Measurements from ENCODE around the gene GTF2H1. TPM values are rescaled to one million over a fixed set of nuclear protein-coding genes. Genes with fewer than 3 reads are reported as not detected.
"Not testable (repeated sequence)": the region's sequence is repeated elsewhere in the genome, so short reads cannot be mapped to it uniquely, and the experiment has no call there.

Gene GTF2H1
- total RNA-seq, 1 donor from 2014 or later = 26.5 TPM

DNA sequence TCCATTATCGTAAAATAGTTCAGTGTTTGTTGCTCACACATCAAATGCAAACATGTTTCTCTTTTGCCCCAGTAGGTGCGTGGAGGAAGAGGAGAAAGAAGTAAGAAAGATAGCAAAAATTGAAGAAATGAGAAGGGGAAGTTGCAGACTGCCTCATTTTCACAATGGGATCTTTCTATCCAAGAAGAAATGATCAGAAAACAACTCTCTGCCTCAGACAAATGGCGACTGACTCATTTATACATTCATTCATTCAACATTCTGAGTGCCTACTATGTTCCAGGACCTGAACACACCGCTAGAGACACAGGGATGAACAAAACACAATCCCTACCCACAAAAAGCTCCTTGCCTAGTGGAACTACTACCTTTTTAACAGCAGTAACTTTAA is 794 bp upstream of the GTF2H1 start:
- DNase-seq = no peak
- Mint-ChIP-seq H3K4me3 (ENCODE audit: unreplicated experiment) (peak overlapping the region; percentile 93), H3K27ac (ENCODE audit: unreplicated experiment) (peak overlapping the region; percentile 96), H3K27me3 (ENCODE audit: unreplicated experiment) (peaks cover 3% of the 10 kb centered on the region), H3K36me3 (ENCODE audit: unreplicated experiment) (no peaks in the 10 kb centered on the region), H3K9me3 (ENCODE audit: unreplicated experiment) (peaks cover 7% of the 10 kb centered on the region), H3K4me1 (ENCODE audit: low read depth, unreplicated experiment) (peaks cover 14% of the 10 kb centered on the region)
- TF ChIP-seq, protein P1, sequence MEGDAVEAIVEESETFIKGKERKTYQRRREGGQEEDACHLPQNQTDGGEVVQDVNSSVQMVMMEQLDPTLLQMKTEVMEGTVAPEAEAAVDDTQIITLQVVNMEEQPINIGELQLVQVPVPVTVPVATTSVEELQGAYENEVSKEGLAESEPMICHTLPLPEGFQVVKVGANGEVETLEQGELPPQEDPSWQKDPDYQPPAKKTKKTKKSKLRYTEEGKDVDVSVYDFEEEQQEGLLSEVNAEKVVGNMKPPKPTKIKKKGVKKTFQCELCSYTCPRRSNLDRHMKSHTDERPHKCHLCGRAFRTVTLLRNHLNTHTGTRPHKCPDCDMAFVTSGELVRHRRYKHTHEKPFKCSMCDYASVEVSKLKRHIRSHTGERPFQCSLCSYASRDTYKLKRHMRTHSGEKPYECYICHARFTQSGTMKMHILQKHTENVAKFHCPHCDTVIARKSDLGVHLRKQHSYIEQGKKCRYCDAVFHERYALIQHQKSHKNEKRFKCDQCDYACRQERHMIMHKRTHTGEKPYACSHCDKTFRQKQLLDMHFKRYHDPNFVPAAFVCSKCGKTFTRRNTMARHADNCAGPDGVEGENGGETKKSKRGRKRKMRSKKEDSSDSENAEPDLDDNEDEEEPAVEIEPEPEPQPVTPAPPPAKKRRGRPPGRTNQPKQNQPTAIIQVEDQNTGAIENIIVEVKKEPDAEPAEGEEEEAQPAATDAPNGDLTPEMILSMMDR (IDR thresholded peaks at IDR 0.05; ENCODE audit: partially characterized antibody, unreplicated experiment) = no peak

DNA sequence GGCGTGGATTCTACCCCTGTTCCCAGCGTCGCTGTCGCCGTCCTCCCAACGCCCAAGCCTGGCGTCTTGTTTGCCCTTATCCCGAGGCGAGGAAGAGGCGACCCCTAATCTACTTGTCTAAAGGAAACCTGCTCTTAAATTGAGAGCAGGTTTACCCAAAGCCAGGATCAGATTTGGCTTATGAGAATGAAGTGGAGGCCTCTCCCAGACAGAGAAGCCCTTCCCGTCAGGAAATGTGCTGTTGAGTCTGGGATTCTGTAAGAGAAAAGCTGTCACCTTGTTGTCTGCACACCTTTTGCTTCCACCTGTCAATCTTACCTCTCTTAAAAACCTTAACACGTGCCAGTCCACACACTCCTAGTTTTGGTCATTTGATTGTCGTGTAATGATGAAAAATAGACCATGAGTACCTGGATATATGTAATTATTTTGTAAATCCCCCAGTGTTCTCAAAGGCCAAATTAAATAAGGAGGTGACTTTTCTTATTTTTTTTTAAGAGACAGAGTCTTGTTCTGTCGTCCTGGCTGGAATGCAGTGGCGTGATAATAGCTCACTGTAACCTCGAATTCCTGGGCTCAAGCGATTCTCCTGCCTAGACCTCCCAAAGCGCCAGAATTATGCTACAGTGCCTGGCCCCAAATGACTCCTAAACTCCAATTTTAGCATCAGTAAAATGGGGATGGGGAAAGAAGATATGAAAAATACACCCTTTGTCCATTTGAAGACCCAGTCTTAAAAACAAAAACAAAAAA is 627 bp downstream of the GTF2H1 start:
- H3K27ac Mint-ChIP-seq (ENCODE audit: unreplicated experiment) = peak overlapping the region; percentile 12
- H3K27me3 Mint-ChIP-seq (ENCODE audit: unreplicated experiment) = peaks cover 3% of the 10 kb centered on the region
- H3K4me1 Mint-ChIP-seq (ENCODE audit: low read depth, unreplicated experiment) = peaks cover 14% of the 10 kb centered on the region
- no peak for DNase-seq
- H3K9me3 Mint-ChIP-seq (ENCODE audit: unreplicated experiment) = peaks cover 7% of the 10 kb centered on the region
- TF ChIP-seq, protein P1 (IDR thresholded peaks at IDR 0.05; ENCODE audit: partially characterized antibody, unreplicated experiment) = no peak
- no peaks in the 10 kb centered on the region for H3K36me3 Mint-ChIP-seq (ENCODE audit: unreplicated experiment)
- H3K4me3 Mint-ChIP-seq (ENCODE audit: unreplicated experiment) = peak overlapping the region; percentile 93

GRCh38 chr11:18323881-18324280 is 1.5 kb downstream of the GTF2H1 start:
- H3K36me3 Mint-ChIP-seq (ENCODE audit: unreplicated experiment); H3K27me3 Mint-ChIP-seq (ENCODE audit: unreplicated experiment); H3K27ac Mint-ChIP-seq (ENCODE audit: unreplicated experiment); DNase-seq; H3K9me3 Mint-ChIP-seq (ENCODE audit: unreplicated experiment): not testable (repeated sequence)
- Mint-ChIP-seq H3K4me3 (ENCODE audit: unreplicated experiment) (peak overlapping the region; percentile 93), H3K4me1 (ENCODE audit: low read depth, unreplicated experiment) (peaks cover 14% of the 10 kb centered on the region)

GRCh38 chr11:18324381-18324780 is 2.0 kb downstream of the GTF2H1 start:
- Mint-ChIP-seq H3K4me3 (ENCODE audit: unreplicated experiment) (peak overlapping the region; percentile 48), H3K27me3 (ENCODE audit: unreplicated experiment) (peaks cover 3% of the 10 kb centered on the region), H3K9me3 (ENCODE audit: unreplicated experiment) (peaks cover 7% of the 10 kb centered on the region), H3K4me1 (ENCODE audit: low read depth, unreplicated experiment) (peaks cover 10% of the 10 kb centered on the region), H3K36me3 (ENCODE audit: unreplicated experiment) (no peaks in the 10 kb centered on the region), H3K27ac (ENCODE audit: unreplicated experiment) (no peak overlapping the region)
- TF ChIP-seq, protein P1 (IDR thresholded peaks at IDR 0.05; ENCODE audit: partially characterized antibody, unreplicated experiment) = no peak
- no peak for DNase-seq

GRCh38 chr11:18329196-18329870 is 7.0 kb downstream of the GTF2H1 start:
- H3K27me3 Mint-ChIP-seq (ENCODE audit: unreplicated experiment) = peaks cover 2% of the 10 kb centered on the region
- TF ChIP-seq, protein P1 (IDR thresholded peaks at IDR 0.05; ENCODE audit: partially characterized antibody, unreplicated experiment) = no peak
- no peaks in the 10 kb centered on the region for H3K9me3 Mint-ChIP-seq (ENCODE audit: unreplicated experiment)
- no peak for DNase-seq
- no peak overlapping the region for H3K27ac Mint-ChIP-seq (ENCODE audit: unreplicated experiment)
- no peaks in the 10 kb centered on the region for H3K36me3 Mint-ChIP-seq (ENCODE audit: unreplicated experiment)
- H3K4me3 Mint-ChIP-seq (ENCODE audit: unreplicated experiment) = no peak overlapping the region
- H3K4me1 Mint-ChIP-seq (ENCODE audit: low read depth, unreplicated experiment) = peaks cover 5% of the 10 kb centered on the region

Data from glutamatergic neuron (in vitro differentiated cells).